ENCODE measurements around the gene NCOA7. TPM values are rescaled to one million over a fixed set of nuclear protein-coding genes. Genes with fewer than 3 reads are reported as not detected.

Gene NCOA7
- total RNA-seq, 1 experiment from 2014 or later = 9.4 TPM

GRCh38 chr6:125826695-125827463 lies 36.1 kb downstream of the NCOA7 start:
- no peaks in the 10 kb centered on the region for H3K9me3 Mint-ChIP-seq
- no peak overlapping the region for H3K56ac ChIP-seq (ENCODE audit: insufficient read length, low read depth, low read length)
- H3K79me1 ChIP-seq (ENCODE audit: insufficient read depth, low read depth, low read length, poor library complexity, severe bottlenecking) = no peaks in the 10 kb centered on the region
- H3K27me3 Mint-ChIP-seq (ENCODE audit: low read depth) = no peaks in the 10 kb centered on the region
- no peak overlapping the region for H2AFZ ChIP-seq (ENCODE audit: low read length)
- H2BK12ac ChIP-seq (ENCODE audit: insufficient read length, low read depth, low read length) = no peak overlapping the region
- H3K4me3 Mint-ChIP-seq = no peak overlapping the region
- no peaks in the 10 kb centered on the region for H4K20me1 ChIP-seq (ENCODE audit: control insufficient read depth, insufficient read depth, insufficient read length)
- H3K79me2 ChIP-seq (ENCODE audit: insufficient read depth, low read length) = no peaks in the 10 kb centered on the region
- H3K23me2 ChIP-seq (ENCODE audit: insufficient read length, low read depth, low read length, poor library complexity, severe bottlenecking) = no peaks in the 10 kb centered on the region
- no peak overlapping the region for H3K27ac Mint-ChIP-seq
- no peak overlapping the region for H3K4ac ChIP-seq (ENCODE audit: low read depth, low read length)
- no peak for DNase-seq
- no peak overlapping the region for H3K14ac ChIP-seq (ENCODE audit: insufficient read depth, low read length)
- H4K91ac ChIP-seq (ENCODE audit: insufficient read length, low read depth, low read length) = no peak overlapping the region
- no peak overlapping the region for H4K5ac ChIP-seq (ENCODE audit: insufficient read length, low read depth, low read length)
- no CpG with 5 or more reads among the region's 9 CpGs for WGBS (ENCODE audit: extremely low coverage, insufficient read length, low lambda C conversion rate)
- peaks cover 0 to 7% of the 10 kb centered on the region in 2 experiments; a peak in 3 of 4 replicates for H3K4me1 Mint-ChIP-seq
- H3K18ac ChIP-seq (ENCODE audit: insufficient read length, low read depth, low read length) = no peak overlapping the region
- H3K27me3 ChIP-seq (ENCODE audit: insufficient read depth, low read length) = no peaks in the 10 kb centered on the region
- no peak overlapping the region for H2BK5ac ChIP-seq (ENCODE audit: insufficient read length, low read length)
- H4K8ac ChIP-seq (replicated peaks; ENCODE audit: insufficient read length, low read depth, low read length) = no peak overlapping the region
- no peak overlapping the region for H2AK5ac ChIP-seq (ENCODE audit: insufficient read length, low read length)
- no peak overlapping the region for H3K27ac ChIP-seq (ENCODE audit: insufficient read length, low read depth, low read length)
- no peak for TF ChIP-seq CTCF (conservative IDR thresholded peaks at IDR 0.05)
- H3K23ac ChIP-seq (ENCODE audit: insufficient read length, low read depth, low read length) = no peak overlapping the region
- peaks cover 0 to 4% (median 0%) of the 10 kb centered on the region in 3 experiments; a peak in 1 of 7 replicates for H3K36me3 Mint-ChIP-seq (ENCODE audit: insufficient read depth in 1 of 3, low read depth in 3 of 3)
- H2BK20ac ChIP-seq (ENCODE audit: low read depth, low read length, poor library complexity, severe bottlenecking) = no peak overlapping the region
- no peaks in the 10 kb centered on the region for H3K9me3 ChIP-seq (ENCODE audit: control insufficient read depth, low read depth, low read length)
- H2BK15ac ChIP-seq (ENCODE audit: low read depth, low read length) = no peak overlapping the region
- no peak overlapping the region for H3T11ph ChIP-seq (ENCODE audit: low read length)
- H3K4me2 ChIP-seq (ENCODE audit: insufficient read depth, insufficient read length, low read length) = no peak overlapping the region
- no peak overlapping the region for H2BK120ac ChIP-seq (ENCODE audit: low read depth, low read length, poor library complexity, severe bottlenecking)
- H3K9ac ChIP-seq (ENCODE audit: extremely low read depth, insufficient read length, low read length) = no peak overlapping the region
- H3K4me1 ChIP-seq (ENCODE audit: insufficient read depth, low read length) = no peaks in the 10 kb centered on the region
